Measurements from ENCODE around the gene KDM2A.

- no peak for TF ChIP-seq CTCF (IDR thresholded peaks at IDR 0.05)
- no peak for TF ChIP-seq MAX (IDR thresholded peaks at IDR 0.05)
- no peak for TF ChIP-seq MAFK (IDR thresholded peaks at IDR 0.05; ENCODE audit: partially characterized antibody)
- TF ChIP-seq POLR2A (IDR thresholded peaks at IDR 0.05; ENCODE audit: low read length), result no peak
These were observed 171.7 kb downstream of the KDM2A start for GRCh38 chr11:67290801-67291200.
